ENCODE data around the gene ERN1.
A peak's percentile ranks its signal among the peaks of the same experiment; 100 is the strongest.

ERN1 gene

GRCh38 chr17:64107500-64108236 lies 22.3 kb downstream of the ERN1 start:
- peak in 1 of 3 experiments; percentile 19 for DNase-seq

DNA sequence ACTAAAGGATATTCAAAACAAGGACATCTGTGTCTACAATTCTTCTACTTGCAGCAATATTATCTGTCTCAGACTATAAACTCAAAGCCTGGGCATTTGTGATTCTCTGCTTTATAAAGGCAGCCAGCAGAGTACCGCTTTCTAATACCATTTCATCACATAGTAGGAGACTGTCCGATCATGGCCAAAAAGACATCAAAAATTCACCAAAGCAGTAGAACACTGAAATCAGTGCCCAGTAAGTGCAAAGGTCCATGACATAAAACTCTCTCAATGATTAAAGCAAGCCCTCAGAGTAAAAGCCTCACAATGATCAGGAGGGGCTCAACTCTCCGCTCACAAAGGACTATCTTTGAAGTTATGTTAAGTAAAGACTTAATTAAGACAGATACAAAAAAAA lies 23.0 kb downstream of the ERN1 start:
- DNase-seq: no peak

GRCh38 chr17:64103391-64104364 lies 26.3 kb downstream of the ERN1 start:
- DNase-seq: no peak

DNA sequence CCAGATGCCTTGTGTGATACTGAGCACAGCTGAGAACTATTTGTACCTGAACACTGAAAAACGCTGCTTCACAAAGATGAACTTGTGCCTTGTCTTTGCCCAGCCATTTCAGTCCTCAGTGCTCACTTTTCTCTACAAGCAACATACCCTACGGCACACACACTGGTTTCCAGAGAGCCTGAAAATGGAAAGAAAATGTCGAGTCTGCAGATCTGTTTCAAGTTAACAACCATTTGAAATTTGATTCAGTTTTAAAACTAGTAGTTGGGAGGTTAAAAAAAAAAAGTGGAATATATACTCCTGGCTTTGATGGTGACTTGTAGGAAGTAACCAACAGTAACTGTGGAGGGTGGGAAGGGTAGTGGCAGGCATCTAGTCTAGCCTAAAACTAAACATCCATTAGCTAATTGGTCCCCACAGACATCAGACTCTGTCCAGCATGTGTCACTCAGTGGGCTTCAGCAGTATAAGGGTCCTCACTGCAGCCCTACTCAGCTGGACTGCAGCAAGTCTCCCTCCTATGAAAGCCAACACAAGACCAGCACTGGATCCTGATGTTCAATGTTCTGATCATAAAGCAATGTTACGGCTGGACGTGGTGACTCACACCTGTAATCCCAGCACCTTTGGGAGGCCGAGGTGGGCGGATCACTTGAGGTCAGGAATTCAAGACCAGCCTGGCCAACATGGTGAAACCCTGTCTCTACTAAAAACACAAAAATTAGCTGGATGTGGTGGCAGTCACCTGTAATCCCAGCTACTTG lies 27.1 kb downstream of the ERN1 start:
- no peak for DNase-seq

- no peak for DNase-seq
These were observed 30.4 kb downstream of the ERN1 start for GRCh38 chr17:64099543-64099942.

DNA sequence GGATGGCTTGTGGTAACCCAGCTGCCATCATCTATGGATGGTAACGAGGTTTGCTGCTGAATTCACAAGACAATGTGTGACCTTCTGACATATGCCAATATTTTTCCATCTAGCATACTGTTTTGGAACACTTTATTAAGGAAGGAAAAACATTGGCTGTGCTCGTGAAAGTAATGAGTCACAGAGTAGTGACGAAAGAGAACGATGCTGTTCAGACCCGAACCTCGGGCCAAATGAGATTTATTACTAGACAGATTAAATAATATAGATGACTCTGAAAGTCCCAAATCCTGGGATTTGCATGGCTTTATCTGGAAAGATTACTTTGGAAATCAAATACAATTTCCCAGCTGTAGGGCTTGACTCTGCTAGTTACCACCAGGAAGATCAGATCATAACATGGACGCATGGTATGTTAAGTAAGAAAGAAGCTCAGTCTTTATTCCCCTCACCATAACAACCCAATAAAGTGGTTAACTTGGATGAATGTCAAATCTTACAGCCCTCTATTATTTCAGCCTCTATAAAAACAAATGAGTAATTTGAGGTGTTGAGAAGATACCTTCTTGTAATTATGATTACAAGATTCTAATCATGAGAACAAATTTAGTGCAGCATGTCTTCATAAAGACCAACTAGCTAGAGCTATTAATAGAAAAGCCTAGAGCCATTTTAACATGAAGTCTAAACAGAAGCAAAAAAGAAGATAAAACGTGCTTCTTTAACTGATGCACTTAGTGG lies 32.6 kb downstream of the ERN1 start:
- no peak for DNase-seq

DNA sequence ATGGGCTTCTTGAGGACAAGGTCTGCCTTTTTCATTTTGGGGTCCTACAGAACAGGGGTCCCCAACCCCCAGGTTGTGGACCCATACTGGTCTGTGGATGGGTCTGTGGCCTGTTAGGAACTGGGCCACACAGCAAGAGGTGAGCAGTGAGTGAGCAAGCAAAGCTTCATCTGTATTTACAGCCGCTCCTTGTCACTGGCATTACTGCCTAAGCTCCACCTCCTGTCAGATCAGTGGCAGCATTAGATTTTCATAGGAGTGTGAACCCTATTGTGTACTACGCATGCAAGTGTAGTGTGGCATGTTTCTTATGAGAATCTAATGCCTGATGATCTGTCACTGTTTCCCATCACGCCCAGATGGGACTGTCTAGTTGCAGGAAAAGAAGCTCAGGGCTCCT lies 33.9 kb downstream of the ERN1 start:
- no peak for DNase-seq

DNA sequence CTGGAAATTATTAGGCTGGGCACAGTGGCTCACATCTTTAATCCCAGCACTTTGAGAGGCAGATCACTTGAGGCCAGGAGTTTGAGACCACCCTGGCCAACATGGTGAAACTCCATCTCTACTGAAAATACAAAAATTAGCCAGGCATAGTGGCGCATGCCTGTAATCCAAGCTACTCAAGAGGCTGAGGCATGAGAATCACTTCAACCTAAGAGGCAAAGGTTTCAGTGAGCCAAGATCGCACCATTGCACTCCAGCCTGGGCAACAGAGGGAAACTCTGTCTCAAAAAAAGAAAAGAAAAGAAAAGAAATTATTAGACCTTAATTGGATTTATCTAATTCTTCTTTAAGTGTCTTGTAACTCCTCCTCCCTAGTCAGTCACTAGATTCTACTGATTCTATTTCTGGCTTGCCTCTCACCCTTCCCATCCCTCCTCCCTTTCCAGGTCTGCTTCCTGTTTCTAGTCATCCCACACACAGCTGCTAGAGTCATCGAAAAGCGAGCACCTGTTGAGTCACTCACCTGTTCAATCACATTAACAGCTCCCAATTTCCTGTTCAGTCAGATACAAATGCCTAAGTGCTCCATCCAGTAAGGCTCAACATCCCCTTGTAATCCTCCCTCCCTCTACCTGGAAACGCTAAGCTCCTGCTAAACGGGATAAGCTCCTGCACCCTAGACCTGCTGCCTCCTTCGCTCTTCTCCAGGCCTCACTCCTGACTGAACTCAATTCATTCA lies 34.6 kb downstream of the ERN1 start:
- DNase-seq: peak; percentile 22 to 88 (median 55)

DNA sequence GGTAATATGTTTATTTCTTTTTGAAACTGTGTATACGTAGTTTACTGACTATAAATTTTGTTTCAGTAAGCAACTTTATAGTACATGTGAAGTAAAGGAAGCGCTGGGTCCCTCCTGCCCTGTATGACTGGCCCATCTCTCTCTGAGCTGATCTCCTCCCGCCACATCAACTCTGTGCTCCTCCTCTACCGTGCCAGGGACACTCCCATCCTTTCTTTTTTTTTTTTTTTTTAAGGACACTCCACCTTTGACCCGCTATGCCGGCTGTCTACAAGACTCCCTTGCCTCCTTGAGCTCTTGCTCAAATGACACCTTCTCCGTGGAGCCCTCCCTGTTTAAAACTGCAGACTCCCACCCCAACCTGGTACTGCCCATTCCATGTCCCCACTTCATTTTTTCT lies 35.5 kb downstream of the ERN1 start:
- DNase-seq: no peak

GRCh38 chr17:64092952-64093451 lies 36.9 kb downstream of the ERN1 start:
- no peak for DNase-seq

DNA sequence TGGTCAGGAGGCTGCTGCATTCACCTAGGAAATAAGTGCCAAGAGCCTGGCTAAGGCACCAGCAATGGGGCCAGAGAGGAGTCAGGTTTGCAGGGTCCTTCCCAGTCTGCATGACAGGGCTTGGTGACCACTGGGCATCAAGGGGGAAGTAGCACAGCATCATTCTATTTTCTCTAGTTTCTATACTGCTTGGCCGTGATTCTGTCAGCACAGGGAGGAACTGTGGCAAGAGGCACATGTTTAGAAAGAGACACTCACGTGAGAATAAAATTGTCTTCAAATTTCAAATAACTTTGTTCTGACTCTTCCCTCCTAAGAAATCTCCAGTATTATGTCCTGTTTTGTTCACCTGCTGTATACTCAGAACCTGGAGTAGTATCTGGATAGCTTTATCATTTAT lies 37.8 kb downstream of the ERN1 start:
- no peak for DNase-seq

DNA sequence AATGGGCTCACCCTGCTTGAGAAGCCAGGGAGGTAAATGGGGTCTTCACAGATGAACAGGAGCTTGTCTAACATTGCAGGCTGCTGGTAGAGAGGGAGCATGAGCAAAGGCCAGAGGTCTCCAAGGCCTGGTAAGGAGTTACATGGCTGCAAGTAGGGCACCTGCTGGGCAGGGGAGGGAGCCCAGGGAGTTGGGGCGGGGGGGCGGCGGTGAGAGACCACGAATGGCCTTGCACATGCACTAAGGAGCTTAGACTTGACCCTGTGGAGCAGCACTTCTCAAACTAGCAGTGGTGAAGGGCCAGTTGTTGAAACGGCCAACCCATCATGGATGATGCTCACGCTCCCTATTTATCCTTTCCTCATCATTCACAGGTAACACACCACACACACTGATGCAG lies 38.4 kb downstream of the ERN1 start:
- no peak for DNase-seq

- DNase-seq: no peak
These were observed 38.8 kb downstream of the ERN1 start for GRCh38 chr17:64091116-64091515.

DNA sequence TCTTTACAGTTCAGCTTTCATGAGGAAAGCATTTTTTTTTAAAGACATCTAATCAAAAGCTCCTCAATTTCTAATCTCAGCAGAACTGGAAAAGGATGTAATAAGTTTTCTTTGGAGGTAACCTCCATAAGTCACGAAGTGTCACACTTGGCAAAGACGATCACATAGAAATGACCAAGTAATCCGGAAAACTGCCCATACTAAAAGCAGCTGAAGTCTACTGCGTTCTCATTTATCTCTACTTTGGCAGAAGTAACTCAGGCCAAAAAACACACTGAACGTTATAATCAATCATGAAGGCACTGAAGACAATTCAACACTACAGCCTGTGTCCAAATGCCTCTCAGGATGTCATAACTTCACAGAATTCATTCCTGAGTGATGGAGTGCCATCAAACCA lies 39.8 kb downstream of the ERN1 start:
- no peak for DNase-seq

DNA sequence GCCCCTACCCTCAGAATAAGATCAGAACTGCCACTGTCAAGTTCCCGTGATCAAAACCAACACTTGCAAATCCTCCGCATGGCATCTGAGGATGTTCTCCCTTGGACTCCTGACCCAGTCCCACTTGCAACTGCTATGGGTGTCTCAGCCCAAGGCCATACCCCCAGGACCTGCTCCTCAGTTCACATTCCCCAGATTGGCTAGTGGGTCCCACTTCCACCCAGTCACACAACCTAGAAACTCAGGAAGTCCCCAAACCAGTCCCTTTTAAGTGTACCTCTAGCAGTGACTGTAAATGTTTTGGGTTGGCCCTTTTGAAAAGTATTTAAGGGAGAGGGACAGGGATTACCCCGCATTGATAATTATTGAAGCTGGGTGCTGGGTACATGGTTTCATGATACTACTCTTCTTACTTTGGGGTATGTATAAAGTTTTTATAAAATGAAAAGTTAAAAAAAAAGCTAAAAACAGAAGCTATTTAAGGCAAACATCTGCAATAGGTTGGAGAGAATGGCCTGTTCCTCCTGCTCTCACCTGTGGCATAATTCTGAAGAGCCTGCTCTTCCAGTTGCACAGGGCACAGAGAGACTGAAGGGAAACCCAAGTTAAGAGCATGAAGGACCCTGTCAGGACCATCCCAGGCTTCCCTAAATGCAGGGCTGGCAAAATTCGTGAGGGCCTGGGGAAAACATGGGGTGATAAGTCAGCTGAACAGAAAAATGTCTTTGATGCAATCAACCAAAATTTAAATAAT lies 42.5 kb downstream of the ERN1 start:
- no peak for DNase-seq

DNA sequence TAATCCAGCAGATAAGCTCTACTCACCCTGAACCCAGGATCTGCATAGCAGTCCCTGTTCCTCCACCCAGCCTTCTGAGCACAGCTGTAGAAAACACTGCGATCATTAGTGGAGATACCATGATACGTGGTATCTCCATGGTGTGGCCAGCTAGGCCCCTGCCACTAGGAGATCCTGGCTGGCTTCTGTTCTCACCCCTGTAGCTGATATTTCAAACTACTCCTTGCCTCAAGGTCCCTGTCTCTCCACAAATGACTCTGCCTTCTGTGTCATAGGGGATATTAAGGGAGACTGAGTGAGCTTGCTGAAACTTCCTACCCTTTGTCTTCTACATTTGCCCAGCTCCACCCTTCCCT lies 44.3 kb downstream of the ERN1 start:
- no peak for DNase-seq

GRCh38 chr17:64084940-64085649 lies 44.8 kb downstream of the ERN1 start:
- DNase-seq: peak in 1 of 3 experiments; percentile 22

DNA sequence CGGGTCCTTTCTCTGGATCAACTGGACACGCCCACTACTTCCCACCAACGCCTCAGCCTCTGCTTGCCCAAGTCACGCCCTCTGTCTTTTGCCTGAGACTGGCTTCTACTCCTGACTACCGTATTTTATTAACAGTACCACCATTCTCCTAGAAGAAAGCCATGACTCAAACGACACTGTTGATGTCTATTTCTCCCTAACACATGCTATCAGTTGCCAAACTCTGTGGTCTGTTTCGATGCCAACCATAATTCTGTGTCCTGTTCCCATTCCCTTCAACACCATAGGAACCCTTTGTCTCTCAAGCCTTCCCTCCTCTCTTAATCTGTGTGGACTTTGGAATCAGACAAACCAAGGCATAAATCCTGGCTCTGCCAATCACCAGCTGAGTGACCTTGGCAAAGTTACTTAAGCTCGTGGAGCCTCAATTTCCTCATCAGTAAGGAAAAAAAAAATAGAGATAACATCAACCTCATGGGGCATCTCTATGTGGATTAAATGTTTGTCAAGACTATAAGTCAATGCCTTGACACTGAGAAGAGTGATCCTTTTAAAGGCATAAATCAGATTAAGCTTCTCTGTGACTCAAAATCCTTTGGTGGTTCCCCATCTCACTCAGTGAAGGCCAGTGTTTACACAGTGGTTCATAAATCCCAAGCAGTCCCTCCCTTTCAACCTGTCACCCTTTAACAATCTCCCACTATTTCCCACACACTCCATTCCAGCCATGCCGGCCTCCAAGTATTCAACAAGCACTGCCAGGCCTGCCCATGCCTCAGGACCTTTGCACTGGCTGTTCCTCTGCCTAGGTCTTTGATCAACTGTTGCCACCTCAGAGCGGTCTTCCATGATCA lies 45.6 kb downstream of the ERN1 start:
- peak in 1 of 3 experiments; percentile 22 for DNase-seq

- no peak for DNase-seq
These were observed 46.3 kb downstream of the ERN1 start for GRCh38 chr17:64083563-64084085.

Measured in NCI-H1417 (cell line).